Activated CD4-positive, alpha-beta T cell treated with anti-CD3 and anti-CD28 coated beads for 48 hours (primary cell): ENCODE data around the gene MYPN.

ENCODE experiments used
- DNase-seq: peaks from one replicate; pipeline ENCODE4 v3.0.0-alpha.2; 2020

Gene MYPN

DNA sequence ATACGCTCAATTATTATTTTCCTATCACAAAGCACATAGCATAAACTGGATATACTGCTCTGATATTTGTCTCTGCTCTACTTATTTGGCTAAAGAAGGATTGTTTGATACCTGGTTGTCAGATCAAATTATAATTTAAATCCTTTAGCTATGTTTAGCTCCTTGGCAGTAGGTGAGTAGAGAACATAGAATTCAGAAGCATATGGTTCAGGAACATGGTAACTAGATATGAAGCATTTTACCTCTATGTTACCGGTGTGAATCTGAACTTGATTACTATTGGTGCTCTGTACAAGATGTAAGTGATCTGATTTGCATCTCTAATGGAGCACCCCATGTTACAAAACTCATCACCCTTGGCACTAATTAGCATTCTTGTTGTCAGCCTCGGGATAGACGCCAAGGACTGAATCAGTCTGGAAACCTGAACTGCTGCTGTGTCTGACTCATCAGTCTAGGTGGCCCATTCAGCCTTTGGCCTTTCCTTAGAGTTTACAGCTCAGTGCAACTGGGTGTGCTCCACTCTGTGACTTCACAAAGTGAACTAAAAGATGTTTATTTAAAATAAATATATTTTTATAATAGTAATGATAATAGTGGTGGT is 12.3 kb upstream of the MYPN start:
- no peak for DNase-seq

DNA sequence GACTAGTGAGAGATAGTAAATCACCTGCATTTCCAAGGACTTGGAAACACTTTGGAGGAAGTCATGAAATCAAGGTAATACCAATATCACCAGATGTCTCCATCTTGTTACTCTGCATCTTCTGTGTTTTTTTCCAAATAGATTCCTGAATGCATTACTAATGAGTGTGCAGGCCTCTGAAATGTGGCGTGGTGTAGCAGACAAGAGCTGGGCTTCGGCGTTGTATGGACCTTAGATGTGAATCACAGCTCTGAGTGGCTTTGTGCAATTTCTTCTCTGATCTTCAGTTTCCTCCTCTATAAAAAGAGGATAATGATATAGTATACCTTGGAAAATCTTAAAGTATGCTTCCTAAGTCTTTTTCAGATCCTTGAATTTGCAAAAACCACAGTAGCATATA is 9.6 kb upstream of the MYPN start:
- DNase-seq: no peak

DNA sequence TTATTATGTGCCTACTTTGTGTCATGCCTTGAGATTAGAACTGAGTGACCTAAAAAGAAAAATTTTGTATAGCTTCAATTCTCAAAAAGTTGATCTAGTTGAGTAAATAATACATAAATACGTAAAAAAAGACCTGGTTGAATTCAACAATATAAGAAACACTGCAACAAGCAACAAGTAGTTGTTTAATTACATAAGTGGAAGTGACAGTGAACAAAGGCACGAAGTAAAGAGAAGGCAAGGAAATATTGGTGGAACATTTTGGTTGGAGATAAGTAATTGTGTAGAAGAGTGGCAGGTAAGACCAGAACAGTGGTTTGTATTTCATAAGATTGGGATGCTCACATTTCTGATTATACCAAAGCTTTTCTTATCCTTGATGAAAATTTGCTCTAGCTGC is 8.2 kb upstream of the MYPN start:
- DNase-seq: no peak

DNA sequence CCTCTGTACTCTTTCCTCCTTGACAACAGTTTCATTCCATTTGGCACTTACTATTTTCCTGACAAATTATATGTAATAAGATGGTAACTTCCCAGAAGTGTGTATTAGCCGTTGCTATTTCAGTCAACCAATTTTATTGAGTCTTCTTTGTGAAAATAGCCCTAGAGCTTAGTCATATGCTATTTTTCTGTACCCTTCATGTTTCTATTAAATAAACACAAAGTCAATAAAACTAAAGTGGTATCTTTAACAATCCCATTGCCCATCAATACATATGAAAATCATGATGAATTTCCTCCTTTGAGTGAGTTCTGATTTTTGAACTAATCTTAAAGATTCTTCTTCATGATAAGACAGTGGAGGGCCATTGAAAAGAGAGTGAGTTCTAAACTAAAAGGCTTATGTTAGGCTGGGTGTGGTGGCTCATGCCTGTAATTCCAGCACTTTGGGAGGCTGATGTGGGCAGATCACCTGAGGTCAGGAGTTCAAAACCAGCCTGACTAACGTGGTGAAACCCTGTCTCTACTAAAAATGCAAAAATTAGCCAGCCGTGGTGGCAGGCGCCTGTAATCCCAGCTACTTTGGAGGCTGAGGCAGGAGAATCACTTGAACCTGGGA is 5.9 kb upstream of the MYPN start:
- DNase-seq: no peak

DNA sequence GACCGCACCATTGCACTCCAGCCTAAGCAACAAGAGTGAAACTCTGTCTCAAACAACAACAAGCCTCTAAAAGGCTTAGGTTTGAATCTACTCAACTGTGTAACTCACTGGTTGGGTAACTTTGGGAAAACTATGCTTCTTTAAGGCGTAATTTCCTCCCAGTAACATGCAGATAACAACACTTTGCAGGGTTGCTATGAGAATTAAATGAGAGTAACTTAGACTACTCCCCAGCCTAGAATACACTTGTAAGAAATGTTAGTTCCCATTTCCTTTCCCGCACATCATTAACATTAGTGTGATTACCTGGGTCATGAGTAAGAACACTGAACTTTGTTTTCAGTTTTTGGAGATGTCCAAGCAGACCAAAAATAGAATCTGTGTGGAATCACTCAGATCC is 5.4 kb upstream of the MYPN start:
- DNase-seq: no peak

DNA sequence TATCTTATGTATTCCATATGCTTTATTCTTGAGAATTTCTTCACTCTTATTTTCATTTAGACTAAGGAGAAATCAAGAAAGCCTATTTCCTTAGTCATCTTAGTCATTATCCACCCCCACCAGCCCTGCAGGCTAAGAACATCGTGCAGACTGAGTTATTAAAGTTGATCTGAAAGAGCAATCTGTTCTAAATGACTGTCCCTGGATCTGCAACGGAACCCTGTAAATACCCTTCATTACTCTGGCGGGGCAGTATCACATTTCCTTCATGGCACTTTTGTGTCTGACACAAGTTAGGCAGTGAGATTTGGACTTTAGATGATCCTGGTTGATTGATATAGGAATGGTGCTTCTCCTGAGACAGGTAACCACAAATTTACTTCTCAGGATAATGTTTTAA is 3.5 kb upstream of the MYPN start:
- DNase-seq: peak; percentile 6

DNA sequence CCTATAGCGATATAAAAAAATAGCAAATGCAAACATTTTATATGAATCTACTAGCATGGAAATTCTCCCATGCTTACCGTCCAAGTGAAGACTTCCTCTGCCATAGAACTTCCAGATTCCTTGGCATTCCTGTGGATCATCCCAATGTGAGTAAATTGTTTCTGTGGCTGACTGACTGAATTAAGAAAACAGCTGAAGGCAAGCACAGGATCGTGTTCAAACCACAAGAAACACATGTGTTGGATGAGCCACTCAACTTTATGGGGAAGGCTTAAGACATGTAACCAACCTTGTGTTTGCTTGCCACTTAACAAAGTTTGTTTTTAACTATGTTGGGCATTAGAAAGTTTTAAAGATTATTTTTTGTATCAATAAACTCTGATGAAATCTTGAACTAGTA is 2.6 kb upstream of the MYPN start:
- DNase-seq: no peak

DNA sequence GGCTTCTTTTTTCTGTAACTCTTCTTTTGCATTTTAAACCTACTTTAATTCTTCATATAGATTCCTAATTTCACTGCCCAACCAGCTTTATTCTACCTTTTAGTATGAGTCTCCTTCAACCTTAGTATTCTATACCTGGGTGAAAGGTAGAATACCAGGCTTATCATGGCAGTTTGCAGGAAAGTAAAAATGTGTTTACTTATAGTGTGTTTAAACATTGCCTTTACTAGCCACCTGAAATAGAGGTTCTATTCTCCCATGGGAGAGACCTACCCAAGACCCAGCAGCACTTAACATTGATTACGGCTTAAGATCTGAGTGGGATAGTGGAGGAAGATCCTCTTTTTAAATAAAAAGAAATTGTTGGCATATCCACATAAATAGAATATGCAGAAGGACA is 1.6 kb upstream of the MYPN start:
- no peak for DNase-seq

DNA sequence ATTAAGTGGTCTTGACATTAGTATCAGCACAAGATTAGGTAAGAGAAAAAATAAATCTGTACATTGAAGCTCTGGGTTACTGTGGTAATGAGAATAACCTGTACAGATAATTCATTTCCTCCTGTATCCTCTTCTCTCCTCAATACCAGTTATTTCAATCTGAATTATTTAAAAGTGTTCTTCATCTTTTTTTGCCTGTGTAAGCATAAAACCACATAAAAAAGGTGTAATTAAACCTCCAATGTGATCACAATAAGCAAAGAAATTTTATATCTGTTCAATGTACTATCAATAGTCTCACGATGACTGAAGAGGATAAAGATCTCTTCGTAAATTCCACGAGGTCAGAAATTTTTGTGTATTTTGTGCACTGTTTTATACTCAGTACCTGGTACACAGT is 1.2 kb upstream of the MYPN start:
- no peak for DNase-seq

DNA sequence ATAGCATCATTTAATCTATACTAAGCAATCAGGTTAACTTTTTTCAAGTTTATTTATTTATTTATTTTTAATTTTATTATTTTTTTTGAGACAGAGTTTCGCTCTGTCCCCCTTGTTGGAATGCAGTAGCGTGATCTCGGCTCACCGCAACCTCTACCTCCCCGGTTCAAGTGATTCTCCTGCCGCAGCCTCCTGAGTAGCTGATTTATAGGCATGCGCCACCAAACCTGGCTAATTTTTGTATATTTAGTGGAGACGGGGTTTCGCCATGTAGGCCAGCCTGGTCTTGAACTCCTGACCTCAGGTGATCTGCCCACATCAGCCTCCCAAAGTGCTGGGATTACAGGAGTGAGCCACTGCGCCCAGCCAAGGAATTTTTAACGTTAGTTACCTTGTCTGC is 635 bp upstream of the MYPN start:
- DNase-seq: no peak

DNA sequence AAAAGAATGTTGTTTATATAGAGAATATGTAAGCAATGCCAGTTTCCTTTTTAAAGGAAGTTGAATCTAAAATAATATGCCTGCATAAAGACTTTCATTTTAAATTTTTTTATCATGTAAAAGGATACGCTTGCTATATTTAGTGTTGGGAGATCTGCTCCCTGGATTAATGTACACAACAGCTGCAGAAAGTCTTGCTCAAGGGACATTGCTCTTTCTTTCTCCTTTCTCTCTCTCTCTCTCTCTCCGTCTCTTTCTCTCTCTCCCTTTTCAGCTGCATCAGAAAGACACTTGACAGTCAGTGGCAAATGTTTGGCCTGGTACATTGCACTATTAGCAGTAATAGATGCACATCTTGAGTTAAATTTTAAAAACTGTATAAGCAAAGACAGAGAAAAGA is 739 bp downstream of the MYPN start:
- DNase-seq: no peak

DNA sequence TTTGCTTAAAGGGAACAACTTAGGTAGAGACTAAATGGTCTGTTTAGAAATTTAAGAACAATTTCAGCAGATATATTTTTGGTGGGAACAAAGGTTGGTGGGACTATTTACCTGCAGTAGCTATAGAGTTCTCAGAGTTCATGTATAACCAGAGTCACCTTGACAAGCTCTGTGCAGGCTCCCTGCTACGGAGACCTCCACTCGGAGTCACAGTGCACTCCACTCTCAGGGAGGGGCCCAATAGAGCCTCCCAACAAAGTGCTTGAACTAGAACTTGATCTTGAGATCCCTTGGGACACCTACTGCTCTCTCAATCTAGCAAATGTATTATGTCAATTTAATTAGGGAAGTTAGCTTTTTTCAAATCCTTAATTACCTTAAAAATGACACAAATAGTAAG is 2.3 kb downstream of the MYPN start:
- DNase-seq: no peak

DNA sequence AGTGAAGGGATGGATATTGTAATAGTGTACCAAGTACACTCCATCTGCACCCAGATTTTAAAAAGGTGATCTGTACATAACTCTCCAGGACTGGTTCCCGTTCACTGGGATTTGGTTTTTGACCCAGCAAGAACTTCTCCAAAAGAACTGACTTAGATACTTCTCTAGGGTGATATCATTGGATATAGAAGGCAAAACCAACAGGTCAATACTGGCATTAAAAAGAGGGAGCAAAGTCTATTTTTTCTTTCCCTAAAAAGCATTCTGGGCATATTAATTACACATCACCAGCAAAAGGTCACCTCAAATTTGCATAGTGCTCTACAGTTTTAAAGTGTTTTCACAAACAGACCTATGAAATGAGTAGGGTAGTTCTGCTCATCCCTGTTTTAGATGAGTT is 3.5 kb downstream of the MYPN start:
- no peak for DNase-seq

DNA sequence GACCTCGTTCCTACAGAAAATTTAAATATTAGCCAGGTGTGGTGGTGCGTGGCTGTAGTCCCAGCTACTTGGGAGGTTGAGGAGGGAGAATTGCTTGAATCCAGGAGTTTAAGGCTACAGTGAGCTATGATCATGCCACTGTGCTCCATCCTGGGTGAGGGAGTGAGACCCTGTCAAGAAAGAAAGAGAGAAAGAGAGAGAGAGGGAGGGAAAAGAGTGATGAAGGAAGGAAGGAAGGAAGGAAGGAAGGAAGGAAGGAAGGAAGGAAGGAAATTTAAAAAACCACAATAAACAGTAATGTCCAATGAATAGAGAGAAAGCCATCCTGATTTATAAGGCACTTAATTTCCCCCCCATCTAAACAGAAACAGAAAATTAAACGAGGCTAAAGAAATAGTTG is 9.4 kb downstream of the MYPN start:
- DNase-seq: no peak

DNA sequence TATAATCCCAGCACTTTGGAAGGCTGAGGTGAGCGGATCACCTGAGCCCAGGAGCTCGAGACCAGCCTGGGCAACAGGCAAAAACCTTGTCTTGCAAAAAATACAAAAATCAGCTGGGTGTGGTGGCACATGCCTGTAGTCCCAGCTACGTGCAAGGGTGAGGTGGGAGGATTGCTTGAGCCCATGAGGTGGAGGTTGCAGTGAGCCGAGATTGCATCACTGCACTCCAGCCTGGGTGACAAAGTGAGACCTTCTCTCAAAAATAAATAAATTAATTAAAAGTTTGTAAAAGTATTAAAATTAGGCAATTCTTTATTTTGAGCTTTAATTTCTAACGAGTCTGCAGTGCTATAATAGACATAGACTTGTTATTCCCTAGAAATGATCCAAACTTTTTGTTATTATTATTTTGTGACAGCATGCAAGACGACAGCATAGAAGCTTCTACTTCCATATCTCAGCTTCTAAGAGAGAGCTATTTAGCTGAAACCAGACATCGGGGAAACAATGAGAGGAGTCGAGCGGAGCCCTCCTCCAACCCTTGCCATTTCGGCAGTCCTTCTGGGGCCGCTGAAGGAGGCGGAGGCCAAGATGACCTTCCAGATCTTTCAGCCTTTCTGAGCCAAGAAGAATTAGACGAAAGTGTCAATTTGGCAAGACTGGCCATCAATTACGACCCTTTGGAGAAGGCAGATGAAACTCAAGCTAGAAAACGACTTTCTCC is 11.9 kb downstream of the MYPN start:
- DNase-seq: no peak

DNA sequence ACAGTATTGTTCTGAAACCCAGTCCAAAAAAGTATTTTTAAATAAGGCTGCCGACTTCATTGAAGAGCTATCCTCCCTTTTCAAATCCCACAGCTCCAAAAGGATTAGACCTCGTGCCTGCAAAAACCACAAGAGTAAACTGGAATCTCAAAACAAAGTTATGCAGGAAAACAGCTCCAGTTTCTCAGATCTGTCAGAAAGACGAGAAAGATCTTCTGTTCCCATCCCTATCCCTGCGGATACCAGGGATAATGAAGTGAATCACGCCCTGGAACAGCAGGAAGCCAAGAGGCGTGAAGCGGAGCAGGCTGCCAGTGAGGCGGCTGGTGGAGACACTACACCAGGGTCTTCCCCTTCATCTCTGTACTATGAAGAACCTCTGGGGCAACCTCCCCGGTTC is 12.6 kb downstream of the MYPN start:
- DNase-seq: no peak

DNA sequence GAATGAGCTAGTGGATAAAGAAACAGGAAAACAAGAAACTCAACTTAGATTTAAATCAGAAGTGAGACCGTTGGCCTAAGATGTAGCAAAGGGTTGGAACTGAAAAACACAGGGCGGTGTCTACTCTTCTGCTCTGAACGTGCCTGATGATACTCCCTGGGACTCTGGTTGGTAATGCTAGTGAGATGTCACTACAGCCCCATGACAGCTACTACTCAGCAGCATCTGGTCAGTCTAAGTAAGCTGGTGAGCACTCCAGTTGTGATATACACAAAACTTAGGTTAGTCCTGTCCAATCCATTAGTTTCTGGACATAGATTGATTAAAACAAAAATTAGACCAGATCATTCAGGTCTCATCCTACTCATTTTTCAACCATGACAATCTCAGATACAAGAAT is 15.4 kb downstream of the MYPN start:
- no peak for DNase-seq

DNA sequence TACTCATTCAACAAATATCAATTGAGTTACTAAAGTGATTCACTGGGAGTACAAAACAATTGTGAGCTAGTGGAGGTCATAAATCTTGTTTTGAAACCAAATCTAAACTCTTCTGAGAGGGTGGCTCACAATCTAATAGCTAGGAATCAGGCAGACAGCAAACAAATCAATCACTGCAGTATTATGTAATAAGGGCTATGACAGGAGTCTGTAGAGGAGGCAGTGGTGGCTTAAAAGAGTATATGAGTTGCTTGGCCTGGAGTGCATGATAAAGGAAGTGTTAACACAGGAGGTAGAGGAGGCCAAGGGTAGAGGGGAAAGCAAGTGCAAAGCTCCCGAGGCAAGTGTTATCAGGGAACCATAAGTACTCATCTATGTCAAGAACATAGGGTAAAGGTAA is 16.5 kb downstream of the MYPN start:
- DNase-seq: no peak

DNA sequence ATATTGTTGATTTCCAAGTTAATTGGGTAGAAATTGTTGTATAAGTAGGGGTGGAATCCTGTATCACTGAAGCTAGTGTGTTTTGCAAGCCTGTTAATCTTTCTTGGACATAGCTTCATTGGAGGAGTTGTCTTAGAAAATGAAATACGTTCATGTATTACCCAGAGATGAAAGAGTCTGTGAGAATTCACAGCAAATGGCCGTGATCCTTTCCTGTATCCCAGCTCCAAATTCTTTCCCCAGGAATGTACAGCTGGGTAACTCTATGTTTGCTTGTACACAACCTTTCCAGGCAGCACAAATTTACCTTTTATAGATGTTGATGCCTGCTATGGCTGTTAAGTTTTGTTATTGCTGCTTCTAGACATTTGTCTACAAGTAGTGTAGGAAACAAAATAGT is 18.7 kb downstream of the MYPN start:
- DNase-seq: no peak

DNA sequence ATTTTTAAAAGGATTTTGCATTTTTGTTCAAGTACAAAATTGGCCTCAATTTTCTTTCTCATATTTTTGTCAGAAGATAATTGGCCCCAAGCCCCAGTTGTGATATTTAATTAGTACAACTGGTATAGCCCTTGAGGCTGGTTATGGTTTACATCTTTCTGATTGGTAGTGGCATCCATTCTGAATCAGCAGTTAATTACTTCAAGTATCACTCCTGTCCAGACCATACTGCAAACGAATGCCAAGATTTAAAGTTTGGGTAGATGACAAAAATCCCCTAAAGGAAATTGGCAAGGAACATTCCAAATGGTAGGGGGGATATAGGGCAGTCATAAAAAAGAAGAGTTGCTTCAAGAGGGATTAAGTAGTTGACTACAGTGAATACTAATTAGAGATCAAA is 23.1 kb downstream of the MYPN start:
- no peak for DNase-seq

DNA sequence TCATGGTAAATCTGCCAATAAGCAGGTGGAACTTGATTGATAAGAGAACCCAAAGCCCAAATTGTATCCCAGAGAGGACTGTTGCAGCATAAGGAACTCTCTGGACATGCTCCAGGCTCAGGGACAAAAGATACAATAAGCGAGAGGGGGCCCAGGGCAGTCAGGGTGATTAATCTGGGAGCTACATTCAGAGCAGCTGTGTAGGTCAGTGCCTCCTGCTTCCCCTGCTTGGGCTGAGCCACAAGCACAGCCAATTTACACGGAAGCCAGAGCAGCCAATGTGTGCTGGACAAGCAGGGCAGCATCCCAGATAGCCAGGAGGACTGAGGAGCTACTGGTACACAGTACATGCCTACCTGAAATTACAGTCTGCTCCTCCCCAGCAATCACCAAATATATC is 24.2 kb downstream of the MYPN start:
- DNase-seq: no peak

DNA sequence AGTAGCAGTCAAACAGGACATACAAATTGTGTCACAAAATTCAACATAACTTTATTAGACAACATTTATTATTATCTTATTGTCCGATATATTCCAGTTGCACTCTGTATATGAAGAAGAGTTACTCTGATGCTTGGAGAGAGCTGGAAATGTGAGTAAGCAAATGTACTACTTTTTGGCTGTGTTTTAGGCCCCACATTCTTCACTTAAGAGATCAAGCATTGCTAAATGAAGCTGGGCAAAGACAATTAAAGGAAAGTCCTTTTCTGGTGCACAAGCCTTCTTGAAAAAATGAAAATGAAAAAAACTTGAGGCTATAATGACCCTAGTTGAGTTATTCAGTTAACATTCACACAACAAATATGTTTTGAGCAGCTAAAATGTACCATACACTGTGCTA is 26.1 kb downstream of the MYPN start:
- no peak for DNase-seq

DNA sequence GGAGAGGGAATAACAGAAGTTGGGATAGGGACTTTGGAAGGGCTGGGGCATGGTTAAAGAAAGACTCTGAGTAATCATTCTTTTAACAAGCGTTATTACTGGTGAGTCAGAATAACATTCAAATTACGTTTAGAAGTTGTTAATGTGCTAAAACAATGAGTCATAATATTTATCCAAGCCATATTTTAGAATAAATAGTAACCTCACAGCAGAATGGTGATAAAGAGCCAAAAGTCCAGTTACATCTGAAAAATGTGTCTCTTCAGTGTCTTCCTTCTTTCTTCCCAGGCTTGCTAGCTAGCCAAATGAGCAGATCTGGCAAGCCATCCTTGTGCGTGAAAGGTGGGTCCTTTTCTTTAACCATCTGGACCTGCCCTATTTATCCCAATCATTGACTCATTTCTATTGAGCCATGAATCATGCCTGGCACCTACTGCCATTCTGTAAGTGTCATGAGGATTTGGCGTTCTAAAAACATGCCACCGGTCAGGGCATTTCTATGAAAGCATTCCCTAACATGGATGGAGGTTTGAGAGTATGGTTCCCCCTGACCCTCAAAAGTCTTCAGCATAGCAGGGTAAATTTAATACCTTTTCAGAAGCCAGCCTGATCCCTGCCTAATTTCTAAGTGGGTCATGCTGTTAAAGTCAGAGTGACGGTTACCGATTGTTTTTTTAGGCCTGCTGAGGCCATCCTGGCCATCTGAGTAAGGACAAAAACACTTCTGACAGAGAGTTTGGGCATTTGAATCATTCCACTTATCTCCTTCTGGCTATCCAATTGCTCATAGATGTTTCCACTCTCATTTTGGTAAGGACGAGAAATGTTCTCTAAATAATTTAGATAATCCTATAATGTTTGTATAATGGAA is 26.9 kb downstream of the MYPN start:
- no peak for DNase-seq

DNA sequence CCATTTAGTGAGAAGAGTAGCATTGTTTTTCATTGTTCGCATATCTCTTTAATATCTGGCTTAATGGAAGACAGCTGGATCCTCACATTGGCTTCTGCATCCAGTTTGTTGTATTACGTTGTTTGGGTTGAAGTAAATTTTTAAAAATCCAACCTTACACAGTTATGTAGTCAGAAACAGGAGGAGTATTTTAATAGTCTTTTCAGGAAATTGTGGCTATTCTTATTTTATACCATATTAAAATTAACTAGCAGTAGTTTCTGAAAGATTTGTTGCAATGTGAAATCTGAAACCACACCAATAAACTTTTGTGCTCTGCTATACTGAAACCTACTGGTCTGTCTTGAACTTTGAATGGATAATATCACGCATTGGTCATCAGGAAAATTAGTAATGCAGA is 27.9 kb downstream of the MYPN start:
- no peak for DNase-seq
